NT2/D1 (cell line): Measurements from ENCODE around the gene CSAD.
"Not testable (repeated sequence)": the region's sequence is repeated elsewhere in the genome, so short reads cannot be mapped to it uniquely, and the experiment has no call there.

Source experiments
- DNase-seq: peaks from one replicate; pipeline ENCODE4 v3.0.0-alpha.2; 2011; ENCODE audit warnings: low read depth, low spot score
- H3K27me3 ChIP-seq: 2 replicates; pipeline ENCODE4 v1.6.0; 2011; ENCODE audit warnings: mild to moderate bottlenecking; ENCODE audit not compliant: insufficient read length, insufficient read depth
- H3K36me3 ChIP-seq: 2 replicates; pipeline ENCODE4 v1.6.1; 2011; ENCODE audit warnings: mild to moderate bottlenecking, low read length, mixed read lengths; ENCODE audit not compliant: insufficient read depth, insufficient read length
- H3K4me1 ChIP-seq: 2 replicates; pipeline ENCODE4 v1.5.1; 2011; ENCODE audit not compliant: insufficient read depth, insufficient read length
- H3K4me3 ChIP-seq: 2 replicates; pipeline ENCODE4 v1.5.1; 2011; ENCODE audit warnings: low read depth; ENCODE audit not compliant: insufficient read length
- H3K9ac ChIP-seq: 2 replicates; pipeline ENCODE4 v1.6.0; 2011; ENCODE audit warnings: low read depth; ENCODE audit not compliant: insufficient read length
- H3K9me3 ChIP-seq: 2 replicates; pipeline ENCODE4 v1.5.1; 2011; ENCODE audit warnings: mild to moderate bottlenecking, low read length; ENCODE audit not compliant: insufficient read depth
- SUZ12 ChIP-seq: IDR thresholded peaks from 2 replicates; pipeline ENCODE4 v1.6.1; 2011; ENCODE audit not compliant: insufficient read length, insufficient read depth; ENCODE audit errors: extremely low read depth
- YY1 ChIP-seq: IDR thresholded peaks from 2 replicates; pipeline ENCODE4 v1.6.1; 2011; ENCODE audit not compliant: insufficient read length, insufficient read depth
- ZNF274 ChIP-seq: IDR thresholded peaks from 2 replicates; pipeline ENCODE4 v1.6.1; 2011; ENCODE audit warnings: mild to moderate bottlenecking, low read depth, low read length

The CSAD gene

GRCh38 chr12:53166837-53167236, 13.9 kb downstream of the CSAD start:
- no peak overlapping the region for H3K4me3 ChIP-seq
- peaks cover 14% of the 10 kb centered on the region for H3K4me1 ChIP-seq
- DNase-seq, result no peak
- no peak overlapping the region for H3K9ac ChIP-seq
- H3K36me3 ChIP-seq, result peaks cover 18% of the 10 kb centered on the region
- peaks cover 30% of the 10 kb centered on the region for H3K27me3 ChIP-seq
- TF ChIP-seq YY1 (no peak), ZNF274 (no peak), SUZ12 (no peak)
- H3K9me3 ChIP-seq, result peaks cover 5% of the 10 kb centered on the region; the same call in 1 of the 2 replicates

DNA sequence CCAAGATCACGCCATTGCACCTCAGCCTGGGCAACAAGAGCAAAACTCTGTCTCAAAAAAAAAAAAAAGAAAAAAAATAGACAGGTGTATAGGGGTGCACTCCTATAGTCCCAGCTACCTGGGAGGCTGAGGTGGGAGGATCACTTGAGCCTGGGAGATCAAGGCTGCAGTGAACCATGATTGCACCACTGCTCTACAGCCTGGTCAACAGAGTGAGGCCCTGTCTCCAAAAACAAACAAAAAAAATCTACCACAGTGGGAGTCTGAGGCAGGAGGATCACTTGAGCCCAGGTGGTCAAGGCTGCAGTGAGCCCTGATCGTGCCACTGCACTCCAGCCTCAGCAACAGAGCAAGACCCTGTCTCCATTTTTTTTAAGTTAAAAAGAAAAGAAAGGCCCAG, 17.7 kb downstream of the CSAD start:
- H3K9me3 ChIP-seq, H3K9ac ChIP-seq, DNase-seq, H3K4me1 ChIP-seq, H3K4me3 ChIP-seq, H3K36me3 ChIP-seq: not testable (repeated sequence)
- peaks cover 22% of the 10 kb centered on the region for H3K27me3 ChIP-seq

- no peaks in the 10 kb centered on the region for H3K36me3 ChIP-seq
- H3K9me3 ChIP-seq, result no peaks in the 10 kb centered on the region
- peaks cover 7% of the 10 kb centered on the region for H3K4me1 ChIP-seq
- TF ChIP-seq SUZ12 (no peak), ZNF274 (no peak), YY1 (no peak)
- no peak for DNase-seq
- H3K4me3 ChIP-seq, result no peak overlapping the region
- no peak overlapping the region for H3K9ac ChIP-seq
- H3K27me3 ChIP-seq, result peaks cover 16% of the 10 kb centered on the region
Measured at GRCh38 chr12:53161119-53161911, 19.4 kb downstream of the CSAD start.

DNA sequence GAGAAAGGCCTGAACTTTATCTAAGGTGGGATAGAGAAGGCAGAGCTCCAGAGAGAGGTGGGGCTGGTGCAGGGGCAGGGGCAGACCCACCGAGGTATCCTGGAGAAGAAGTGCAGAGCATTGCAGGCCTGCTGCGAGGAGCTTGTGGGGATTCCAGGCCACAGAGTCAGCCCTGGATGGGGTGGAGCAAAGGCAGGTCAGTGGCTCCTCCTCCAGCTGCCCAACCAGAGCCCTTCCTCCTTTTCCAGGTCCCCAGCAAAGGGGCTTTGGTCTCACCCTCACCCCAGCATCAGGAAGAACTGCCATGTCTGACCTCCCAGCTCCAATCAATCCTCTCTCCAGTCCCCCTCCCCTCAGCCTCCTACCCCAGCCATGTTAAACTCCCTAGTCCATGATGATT, 20.1 kb downstream of the CSAD start:
- Histone ChIP-seq H3K27me3 (peaks cover 16% of the 10 kb centered on the region), H3K9ac (no peak overlapping the region), H3K4me1 (peaks cover 7% of the 10 kb centered on the region), H3K36me3 (no peaks in the 10 kb centered on the region), H3K4me3 (no peak overlapping the region), H3K9me3 (no peaks in the 10 kb centered on the region)
- no peak for TF ChIP-seq ZNF274
- no peak for TF ChIP-seq SUZ12
- no peak for TF ChIP-seq YY1
- DNase-seq, result no peak

DNA sequence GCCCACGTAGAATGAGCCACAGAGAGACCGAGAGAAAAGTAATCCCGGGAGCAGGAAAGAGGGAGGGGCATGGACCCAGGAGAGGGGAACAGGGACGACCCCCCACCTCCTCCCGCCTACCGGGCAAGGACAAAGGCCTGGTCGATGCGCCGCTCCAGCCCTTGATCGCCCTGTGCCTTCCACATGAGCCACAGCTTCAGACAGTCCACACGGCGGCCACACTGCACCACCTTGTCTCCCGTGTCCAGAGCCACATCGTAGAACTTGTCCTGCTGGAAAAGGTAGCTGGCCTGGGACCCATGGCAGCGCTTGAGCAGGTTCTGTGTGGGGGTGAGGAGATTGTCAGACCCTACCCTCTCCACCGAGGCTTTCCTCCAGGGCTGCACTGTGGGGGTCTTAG, 20.7 kb downstream of the CSAD start:
- no peak overlapping the region for H3K4me3 ChIP-seq
- H3K36me3 ChIP-seq, result no peaks in the 10 kb centered on the region
- no peak for TF ChIP-seq SUZ12
- no peak for TF ChIP-seq YY1
- peaks cover 16% of the 10 kb centered on the region for H3K27me3 ChIP-seq
- H3K9ac ChIP-seq, result no peak overlapping the region
- no peak for DNase-seq
- H3K9me3 ChIP-seq, result no peaks in the 10 kb centered on the region
- peaks cover 7% of the 10 kb centered on the region for H3K4me1 ChIP-seq

DNA sequence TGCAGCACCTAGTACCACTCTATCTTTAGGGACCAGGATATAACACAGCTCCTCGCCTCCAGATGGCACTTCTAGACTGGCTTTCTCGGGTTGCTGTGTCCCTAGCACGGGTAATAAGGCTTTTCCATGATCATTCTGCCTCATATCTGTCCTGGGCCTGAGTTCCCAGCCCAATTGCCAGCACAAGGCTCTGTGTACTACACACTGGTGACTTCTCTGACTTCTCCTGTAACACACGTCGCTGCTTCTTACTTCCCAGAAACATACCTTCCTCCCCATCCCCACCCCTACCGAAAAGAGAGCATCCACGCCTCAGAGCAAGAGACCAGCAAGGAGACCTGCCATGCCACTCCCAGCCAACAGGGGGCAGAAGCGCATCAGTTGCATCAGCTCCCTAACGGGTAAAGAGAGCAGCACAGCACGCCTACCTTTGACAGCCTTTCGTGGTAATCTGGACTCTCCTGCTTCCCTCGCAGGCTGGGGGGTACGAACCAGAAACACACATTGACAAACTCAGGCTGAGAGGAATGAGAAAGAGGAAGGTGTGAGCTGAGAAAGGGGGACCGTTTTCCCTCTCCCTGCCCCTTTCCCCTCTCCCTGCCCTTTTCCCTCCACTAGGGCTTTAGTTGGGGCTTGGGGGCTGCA, 21.4 kb downstream of the CSAD start:
- peak; percentile 73 for DNase-seq
- Histone ChIP-seq H3K27me3 (peaks cover 16% of the 10 kb centered on the region), H3K36me3 (no peaks in the 10 kb centered on the region), H3K9ac (no peak overlapping the region), H3K9me3 (no peaks in the 10 kb centered on the region), H3K4me1 (peaks cover 7% of the 10 kb centered on the region), H3K4me3 (no peak overlapping the region)
- TF ChIP-seq SUZ12, result no peak
- TF ChIP-seq YY1, result no peak
- TF ChIP-seq ZNF274, result no peak

GRCh38 chr12:53152390-53152789, 28.3 kb downstream of the CSAD start:
- H3K36me3 ChIP-seq, result no peaks in the 10 kb centered on the region
- TF ChIP-seq YY1 (no peak), SUZ12 (no peak), ZNF274 (no peak)

More at GRCh38 chr12:53152390-53152789, 28.3 kb downstream of the CSAD start:
- Histone ChIP-seq H3K4me1 (no peaks in the 10 kb centered on the region), H3K9me3 (peaks cover 3% of the 10 kb centered on the region; the same call in 1 of the 2 replicates), H3K4me3 (no peak overlapping the region), H3K9ac (no peak overlapping the region), H3K27me3 (no peaks in the 10 kb centered on the region)
- DNase-seq, result no peak
